Coronary artery (tissue), 2 donors: ENCODE results near the gene PSD4.
A peak's percentile ranks its signal among the peaks of the same experiment; 100 is the strongest.

ENCODE experiments used
- DNase-seq: peaks from one replicate; pipeline ENCODE4 v3.0.0-alpha.2; 2017; ENCODE audit warnings: low spot score
- H3K27ac ChIP-seq, 2 donors: fragments of 200-600 bp; sonication (generic); one replicate each; pipeline ENCODE4 v1.5.1; 2016 to 2019
- H3K4me3 ChIP-seq: fragments of 200-600 bp; sonication (generic); 2 replicates; pipeline ENCODE4 v1.5.1; 2016; ENCODE audit warnings: mild to moderate bottlenecking, moderate library complexity
- TF ChIP-seq, protein P1 (sequence below): fragments of 200-600 bp; sonication (generic); IDR thresholded peaks from one replicate; pipeline ENCODE4 v1.5.1; 2019; ENCODE audit warnings: antibody characterized with exemption

PSD4 gene

GRCh38 chr2:113169586-113169985 is 4.2 kb upstream of the PSD4 start:
- peak; percentile 4 for DNase-seq
- TF ChIP-seq, protein P1, sequence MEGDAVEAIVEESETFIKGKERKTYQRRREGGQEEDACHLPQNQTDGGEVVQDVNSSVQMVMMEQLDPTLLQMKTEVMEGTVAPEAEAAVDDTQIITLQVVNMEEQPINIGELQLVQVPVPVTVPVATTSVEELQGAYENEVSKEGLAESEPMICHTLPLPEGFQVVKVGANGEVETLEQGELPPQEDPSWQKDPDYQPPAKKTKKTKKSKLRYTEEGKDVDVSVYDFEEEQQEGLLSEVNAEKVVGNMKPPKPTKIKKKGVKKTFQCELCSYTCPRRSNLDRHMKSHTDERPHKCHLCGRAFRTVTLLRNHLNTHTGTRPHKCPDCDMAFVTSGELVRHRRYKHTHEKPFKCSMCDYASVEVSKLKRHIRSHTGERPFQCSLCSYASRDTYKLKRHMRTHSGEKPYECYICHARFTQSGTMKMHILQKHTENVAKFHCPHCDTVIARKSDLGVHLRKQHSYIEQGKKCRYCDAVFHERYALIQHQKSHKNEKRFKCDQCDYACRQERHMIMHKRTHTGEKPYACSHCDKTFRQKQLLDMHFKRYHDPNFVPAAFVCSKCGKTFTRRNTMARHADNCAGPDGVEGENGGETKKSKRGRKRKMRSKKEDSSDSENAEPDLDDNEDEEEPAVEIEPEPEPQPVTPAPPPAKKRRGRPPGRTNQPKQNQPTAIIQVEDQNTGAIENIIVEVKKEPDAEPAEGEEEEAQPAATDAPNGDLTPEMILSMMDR = no peak
- Histone ChIP-seq H3K4me3 (no peak overlapping the region), H3K27ac (no peak overlapping the region)

- no peak overlapping the region for H3K27ac ChIP-seq
- TF ChIP-seq, protein P1 = no peak
- DNase-seq = no peak
- no peak overlapping the region for H3K4me3 ChIP-seq
Observed at GRCh38 chr2:113171334-113172075, 2.3 kb upstream of the PSD4 start.

- H3K27ac ChIP-seq = peak overlapping the region in 1 of 2 donors; percentile 27
- no peak overlapping the region for H3K4me3 ChIP-seq
- TF ChIP-seq, protein P1 = no peak
- DNase-seq = no peak
Observed at GRCh38 chr2:113172721-113173541, 840 bp upstream of the PSD4 start.

DNA sequence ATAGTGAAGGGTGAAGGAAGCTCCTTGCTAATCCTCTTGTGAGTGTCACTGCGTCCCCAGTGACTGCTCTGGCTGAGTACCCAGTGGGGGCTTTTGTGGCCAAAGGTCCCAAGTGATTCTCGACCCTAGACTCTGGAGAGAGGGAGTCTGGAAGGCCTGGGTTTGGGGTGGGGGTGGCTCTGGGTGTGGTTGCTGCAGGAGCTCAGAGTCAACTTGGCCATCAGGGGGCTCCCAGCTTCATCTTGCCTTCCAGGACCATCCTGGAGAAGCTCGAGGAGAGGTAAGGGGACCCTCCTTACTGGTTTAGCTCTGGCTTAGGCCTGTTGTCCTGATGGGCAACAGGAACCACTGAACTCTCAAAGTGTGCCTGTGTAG is 592 bp downstream of the PSD4 start:
- no peak for DNase-seq
- Histone ChIP-seq H3K27ac (peak overlapping the region in 1 of 2 donors; percentile 60), H3K4me3 (peak overlapping the region; percentile 57)
- TF ChIP-seq, protein P1 = no peak

DNA sequence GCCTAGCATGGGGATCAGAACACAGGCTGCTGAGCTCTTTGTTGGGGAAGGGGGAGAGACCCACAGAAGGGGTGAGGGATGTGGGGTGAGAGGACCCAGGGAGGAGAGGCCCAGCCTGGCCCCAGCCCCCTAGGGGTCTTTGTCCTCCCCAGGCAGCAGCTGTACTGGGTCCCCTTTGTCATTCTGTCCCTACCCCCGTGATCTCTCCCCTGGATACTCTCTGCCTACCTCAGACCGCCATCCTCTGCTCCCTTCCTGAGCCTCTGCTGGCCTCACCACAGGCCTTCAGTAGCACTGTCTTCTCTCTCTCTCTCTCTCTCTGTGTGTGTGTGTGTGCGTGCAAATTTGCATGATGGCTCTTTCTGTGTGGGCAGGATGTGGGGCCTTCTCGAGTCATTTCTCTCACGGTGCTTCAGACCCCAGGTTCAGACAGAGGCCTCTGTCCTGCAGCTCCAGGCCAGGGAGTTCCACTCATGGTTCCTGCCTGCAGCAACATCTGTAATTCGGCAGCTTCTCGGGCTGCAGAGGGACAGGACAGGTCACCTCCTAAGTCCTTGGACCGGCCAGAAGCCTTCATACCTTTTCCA is 1.4 kb downstream of the PSD4 start:
- no peak for DNase-seq
- peak overlapping the region; percentile 57 for H3K4me3 ChIP-seq
- H3K27ac ChIP-seq = no peak overlapping the region
- TF ChIP-seq, protein P1 = no peak

DNA sequence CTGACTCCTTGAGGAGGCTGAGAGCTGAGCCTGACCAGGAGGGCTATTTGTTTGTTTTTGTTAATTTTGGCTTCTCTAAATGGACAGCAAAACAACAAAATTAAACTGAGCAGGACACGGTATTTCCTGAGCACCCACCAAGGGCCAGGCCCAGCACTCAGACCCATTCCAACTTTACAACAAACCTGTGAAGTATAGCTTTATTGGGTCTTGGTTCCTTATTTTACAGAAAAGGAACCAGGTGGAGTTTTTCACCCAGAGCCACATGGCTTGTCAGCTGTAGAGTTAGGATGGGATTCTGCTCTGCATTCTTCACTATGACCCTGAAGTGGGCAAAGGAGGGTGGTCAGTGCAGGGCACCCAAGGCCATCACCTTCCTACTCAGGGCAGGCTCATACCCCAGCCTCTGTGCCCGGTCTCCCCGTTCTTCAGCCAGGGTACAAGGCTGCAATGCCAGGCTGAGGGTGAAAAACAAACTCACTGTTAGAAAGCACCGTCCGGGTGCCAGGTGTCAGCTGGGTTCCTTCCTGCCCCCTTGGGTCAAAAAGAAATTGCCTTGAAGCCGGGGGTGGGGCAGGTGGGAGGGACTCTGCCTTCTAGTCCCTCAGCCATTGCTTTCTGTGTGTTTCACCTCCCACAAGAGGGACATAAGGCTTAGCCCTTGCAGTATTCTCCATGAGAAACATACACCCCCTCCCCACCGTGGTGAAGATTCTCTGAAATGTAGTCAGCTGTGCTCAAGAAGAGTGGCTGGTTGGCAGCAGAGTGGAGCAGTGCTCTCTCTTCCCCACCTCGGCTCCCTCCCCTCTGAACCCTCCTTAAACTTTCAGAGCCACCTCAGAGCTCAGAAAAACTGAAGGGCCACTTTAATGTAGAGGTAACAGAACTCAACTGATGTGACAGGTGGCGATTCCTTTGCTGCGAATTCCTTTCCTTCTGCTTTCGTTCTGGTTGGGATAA is 2.2 kb downstream of the PSD4 start:
- Histone ChIP-seq H3K4me3 (no peak overlapping the region), H3K27ac (no peak overlapping the region)
- DNase-seq = no peak
- TF ChIP-seq, protein P1 = no peak
